SK-N-SH (cell line): ENCODE data around the gene R3HDM2. TPM values are rescaled to one million over a fixed set of nuclear protein-coding genes. Genes with fewer than 3 reads are reported as not detected.

Experiments
- CTCF ChIA-PET: fragments of 300-600, 350-600 bp; formaldehyde crosslinking; extraction: SDS; loops from one replicate; lab custom pipeline; 2021; lab: Yijun Ruan, JAX
- POLR2A ChIA-PET: fragments of 350-600 bp; sonication (Branson Sonifier 250); formaldehyde crosslinking; extraction: SDS; loops from one replicate; lab custom pipeline; 2020; ENCODE audit warnings: antibody characterized with exemption, inconsistent platforms; lab: Yijun Ruan, JAX
- DNase-seq: peaks from one replicate; pipeline ENCODE4 v3.0.0; 2012
- H2AFZ ChIP-seq: fragments of 200-600 bp; sonication (generic); 2 replicates; pipeline ENCODE4 v1.8.1; 2016; ENCODE audit warnings: antibody characterized with exemption, mild to moderate bottlenecking, low read depth
- H3F3A ChIP-seq: fragments of 200-600 bp; sonication (generic); replicated peaks from 2 replicates; pipeline ENCODE3; 2016; ENCODE audit warnings: antibody characterized with exemption, mild to moderate bottlenecking; ENCODE audit not compliant: insufficient read depth
- H3K27ac ChIP-seq, 2 experiments: fragments of 200-500 bp in 1 of 2; fragments of 200-600 bp in 1 of 2; sonication (Bioruptor generic) in 1 of 2; sonication (generic), shearing (Covaris generic) in 1 of 2; 2 replicates each; pipeline versions ENCODE4 v1.5.1 to v1.6.1; 2014 to 2016; ENCODE audit warnings: low read depth in 2 of 2, inconsistent platforms in 1 of 2, low read length in 1 of 2, mild to moderate bottlenecking in 1 of 2, mixed read lengths in 1 of 2
- H3K27me3 ChIP-seq: fragments of 200-600 bp; sonication (generic), shearing (Covaris generic); 2 replicates; pipeline ENCODE4 v1.6.1; 2016; ENCODE audit warnings: mixed run types; ENCODE audit not compliant: insufficient read depth
- H3K36me3 ChIP-seq, 2 experiments: fragments of 200-500 bp in 1 of 2; fragments of 200-600 bp in 1 of 2; sonication (Bioruptor generic) in 1 of 2; sonication (generic) in 1 of 2; replicated peaks in 1 of 2; 2 replicates each; pipeline versions ENCODE3 to v1.5.1; 2014 to 2016; ENCODE audit warnings: low read length in 1 of 2, mild to moderate bottlenecking in 1 of 2; ENCODE audit not compliant: insufficient read depth in 2 of 2, control insufficient read depth in 1 of 2
- H3K4me1 ChIP-seq, 2 experiments: fragments of 200-500 bp in 1 of 2; fragments of 200-600 bp in 1 of 2; sonication (Bioruptor generic) in 1 of 2; sonication (generic), shearing (Covaris generic) in 1 of 2; 2 replicates each; pipeline versions ENCODE4 v1.5.1 to v1.6.1; 2014 to 2016; ENCODE audit warnings: low read depth in 1 of 2, low read length in 1 of 2, mixed run types in 1 of 2; ENCODE audit not compliant: insufficient read depth in 2 of 2, control insufficient read depth in 1 of 2
- H3K4me2 ChIP-seq: fragments of 200-600 bp; sonication (generic), shearing (Covaris generic); 2 replicates; pipeline ENCODE4 v1.6.1; 2017; ENCODE audit warnings: mixed run types
- H3K4me3 ChIP-seq, 2 experiments: fragments of 200-500 bp in 1 of 2; fragments of 200-600 bp in 1 of 2; sonication (Bioruptor generic) in 1 of 2; sonication (generic), shearing (Covaris generic) in 1 of 2; 2 replicates each; pipeline versions ENCODE4 v1.5.1 to v1.8.1; 2014 to 2016; ENCODE audit warnings: low read depth in 2 of 2, inconsistent platforms in 1 of 2, low read length in 1 of 2, mild to moderate bottlenecking in 1 of 2, mixed read lengths in 1 of 2, moderate library complexity in 1 of 2
- H3K79me2 ChIP-seq: fragments of 200-600 bp; sonication (generic); 2 replicates; pipeline ENCODE4 v1.8.1; 2017; ENCODE audit warnings: mild to moderate bottlenecking; ENCODE audit not compliant: insufficient read depth
- H3K9ac ChIP-seq: fragments of 200-600 bp; sonication (generic); 2 replicates; pipeline ENCODE4 v1.6.1; 2017; ENCODE audit warnings: mixed run types
- H3K9me2 ChIP-seq: fragments of 200-600 bp; sonication (generic); 2 replicates; pipeline ENCODE4 v1.6.1; 2017; ENCODE audit warnings: mixed run types
- H3K9me3 ChIP-seq: fragments of 200-600 bp; sonication (generic); 2 replicates; pipeline ENCODE4 v1.6.1; 2017; ENCODE audit warnings: mixed run types, mild to moderate bottlenecking, moderate library complexity
- H4K20me1 ChIP-seq: fragments of 200-600 bp; sonication (generic); 2 replicates; pipeline ENCODE4 v1.6.1; 2017; ENCODE audit warnings: mild to moderate bottlenecking, mixed run types; ENCODE audit not compliant: insufficient read depth
- FOXJ3 ChIP-seq: sonication (generic); formaldehyde crosslinking; IDR thresholded peaks from 2 replicates; pipeline ENCODE4 v1.5.1; 2020; ENCODE audit warnings: mild to moderate bottlenecking, missing genetic modification reagents
- MEF2A ChIP-seq: IDR thresholded peaks from 2 replicates; pipeline ENCODE4 v1.4.0; 2012; ENCODE audit warnings: low read depth, borderline replicate concordance
- POLR2AphosphoS5 ChIP-seq: IDR thresholded peaks from 2 replicates; pipeline ENCODE4 v1.6.1; 2012; ENCODE audit warnings: low read depth, low read length
- RFX5 ChIP-seq: IDR thresholded peaks from 2 replicates; pipeline ENCODE4 v1.6.1; 2012; ENCODE audit warnings: mild to moderate bottlenecking, improper control_type of control experiment, low read length
- SIN3A ChIP-seq: IDR thresholded peaks from 2 replicates; pipeline ENCODE4 v1.6.1; 2012; ENCODE audit warnings: low read depth, mild to moderate bottlenecking, low read length, moderate library complexity, borderline replicate concordance
- WGBS: methylation state at CpG from one replicate; pipeline ENCODE4 v1.1.6; 2017; ENCODE audit warnings: low lambda C conversion rate; 5-methylcytosine and 5-hydroxymethylcytosine counted together
- polyA plus RNA-seq, 3 experiments: library from polyadenylated mRNA; depleted of rRNA; stranded (reverse); fragments of >200 nt; gene quantifications; 2 replicates each; pipeline ENCODE4 v1.2.3, GENCODE V29; 2012
- TF ChIP-seq, protein P1 (sequence below): fragments of 200-600 bp; sonication (generic); IDR thresholded peaks from 2 replicates; pipeline ENCODE4 v1.6.1; 2017; ENCODE audit warnings: antibody characterized with exemption, mild to moderate bottlenecking, moderate library complexity

R3HDM2 gene
- polyA plus RNA-seq, 1 of the 3 experiments (the other 2 are of a cell fraction), result 23.1 TPM

DNA sequence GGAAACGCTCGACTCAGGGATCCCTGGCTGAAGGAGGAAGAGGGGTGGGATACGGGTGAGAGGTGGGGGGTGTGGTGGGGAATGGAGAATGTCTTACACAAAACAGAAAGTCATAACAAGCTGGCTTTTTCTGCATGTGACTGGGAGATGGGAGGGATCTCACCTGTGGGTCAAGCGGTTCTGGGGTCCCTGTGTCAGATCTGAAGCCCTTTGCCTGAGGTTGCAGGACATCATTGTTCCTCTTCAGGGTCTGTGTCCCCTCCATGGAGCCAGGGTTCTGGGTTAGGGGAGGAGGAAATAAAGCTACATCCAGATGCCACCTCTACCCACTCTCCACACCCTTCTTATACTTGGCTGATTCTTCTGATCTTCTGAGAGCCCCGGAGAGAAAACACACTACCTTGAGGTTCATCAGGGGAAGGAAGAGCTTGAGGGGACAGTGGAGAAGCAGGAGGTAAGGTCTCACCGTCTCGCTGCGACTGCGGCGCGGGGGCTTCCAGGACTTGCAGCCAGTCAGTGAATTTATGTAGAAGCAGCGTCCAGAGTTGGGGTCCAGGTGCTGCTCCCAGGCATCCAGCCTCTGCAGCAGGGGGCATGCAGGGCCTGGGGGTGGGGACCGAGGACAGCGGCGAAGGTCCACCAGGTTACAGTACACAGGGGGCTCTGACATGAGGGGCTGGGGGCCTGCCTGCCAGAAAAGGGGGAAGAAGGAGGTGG, 46.3 kb upstream of the R3HDM2 start:
- CTCF ChIA-PET, result interaction anchor here (1.1 to 4.8 kb wide), 4 partner anchors 9 to 154 kb away, joined by 3 to 67 read pairs (median 3); partner anchors contain the start of gene GLI1
- no peak for TF ChIP-seq POLR2AphosphoS5
- Histone ChIP-seq H3K9me2 (no peaks in the 10 kb centered on the region), H3K36me3 (no peaks in the 10 kb centered on the region), H3K27ac (no peak overlapping the region), H3K4me3 (no peak overlapping the region), H3K27me3 (peaks cover 45% of the 10 kb centered on the region), H3K9ac (no peak overlapping the region), H3K9me3 (no peaks in the 10 kb centered on the region), H4K20me1 (no peaks in the 10 kb centered on the region), H3K4me2 (no peak overlapping the region), H2AFZ (no peak overlapping the region), H3K4me1 (peaks cover 0 to 10% of the 10 kb centered on the region in 2 experiments; a peak in 3 of 4 replicates), H3K79me2 (no peaks in the 10 kb centered on the region), H3F3A (no peaks in the 10 kb centered on the region)
- DNase-seq, result no peak
- POLR2A ChIA-PET, result no interaction called here
- 88% methylated on average over 12 of the region's 15 CpGs for WGBS

DNA sequence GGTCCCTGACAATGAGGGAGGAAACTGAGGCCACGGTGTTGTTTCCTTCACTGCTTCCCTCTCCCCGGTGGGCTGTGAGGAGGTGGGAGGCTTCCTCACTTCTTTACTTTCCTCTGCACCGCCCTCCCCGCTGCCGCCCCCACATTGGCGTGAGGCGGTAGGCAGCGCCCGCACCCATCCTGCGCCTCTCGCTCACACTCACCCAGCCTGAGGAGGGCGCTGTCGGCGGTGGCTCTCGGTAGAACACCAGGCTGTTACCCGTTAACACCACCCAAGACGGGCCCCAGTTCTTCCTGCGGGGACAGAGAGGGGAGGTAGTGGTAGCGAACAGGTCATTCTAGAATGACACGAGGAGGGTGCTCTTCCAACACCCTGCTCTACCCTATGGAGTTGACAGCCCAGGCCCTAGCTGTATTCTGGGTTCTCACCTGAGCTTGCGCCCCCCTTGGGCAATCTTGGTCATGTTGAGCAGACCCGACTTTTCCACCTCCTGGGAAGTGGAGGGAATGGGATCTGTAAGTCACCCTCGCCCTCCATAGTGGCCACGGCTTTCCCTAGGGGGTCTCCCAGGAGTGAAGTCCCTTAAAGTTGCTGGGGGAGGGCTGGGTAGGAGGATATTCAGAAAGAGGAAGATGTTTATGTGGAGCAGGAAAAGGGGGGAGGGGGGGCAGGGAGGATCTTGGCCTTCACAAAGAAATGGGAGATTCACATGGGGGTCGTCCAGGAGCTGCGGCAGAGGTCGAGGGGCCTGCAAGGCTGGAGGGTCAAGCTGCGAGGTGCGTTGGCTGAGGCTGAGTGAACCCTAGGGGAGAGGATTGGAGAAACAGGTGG, 45.5 kb upstream of the R3HDM2 start:
- 47% methylated on average over 28 of the region's 29 CpGs for WGBS
- ChIA-PET CTCF (interaction anchor here (1.1 to 4.8 kb wide), 4 partner anchors 9 to 155 kb away, joined by 3 to 67 read pairs (median 3); partner anchors contain the start of gene GLI1), POLR2A (interaction anchor here (1.3 kb wide), 1 partner anchor 43 kb away, joined by 6 read pairs; the partner anchor contains the start of gene DDIT3)
- no peaks in the 10 kb centered on the region for H3K36me3 ChIP-seq
- H3K9ac ChIP-seq, result no peak overlapping the region
- no peaks in the 10 kb centered on the region for H4K20me1 ChIP-seq
- H3K4me1 ChIP-seq, result peaks cover 0 to 10% of the 10 kb centered on the region in 2 experiments; a peak in 3 of 4 replicates
- DNase-seq, result no peak
- TF ChIP-seq MEF2A (no peak), RFX5 (no peak), FOXJ3 (CRISPR knock-in tag) (no peak), SIN3A (no peak)
- TF ChIP-seq, protein P1, sequence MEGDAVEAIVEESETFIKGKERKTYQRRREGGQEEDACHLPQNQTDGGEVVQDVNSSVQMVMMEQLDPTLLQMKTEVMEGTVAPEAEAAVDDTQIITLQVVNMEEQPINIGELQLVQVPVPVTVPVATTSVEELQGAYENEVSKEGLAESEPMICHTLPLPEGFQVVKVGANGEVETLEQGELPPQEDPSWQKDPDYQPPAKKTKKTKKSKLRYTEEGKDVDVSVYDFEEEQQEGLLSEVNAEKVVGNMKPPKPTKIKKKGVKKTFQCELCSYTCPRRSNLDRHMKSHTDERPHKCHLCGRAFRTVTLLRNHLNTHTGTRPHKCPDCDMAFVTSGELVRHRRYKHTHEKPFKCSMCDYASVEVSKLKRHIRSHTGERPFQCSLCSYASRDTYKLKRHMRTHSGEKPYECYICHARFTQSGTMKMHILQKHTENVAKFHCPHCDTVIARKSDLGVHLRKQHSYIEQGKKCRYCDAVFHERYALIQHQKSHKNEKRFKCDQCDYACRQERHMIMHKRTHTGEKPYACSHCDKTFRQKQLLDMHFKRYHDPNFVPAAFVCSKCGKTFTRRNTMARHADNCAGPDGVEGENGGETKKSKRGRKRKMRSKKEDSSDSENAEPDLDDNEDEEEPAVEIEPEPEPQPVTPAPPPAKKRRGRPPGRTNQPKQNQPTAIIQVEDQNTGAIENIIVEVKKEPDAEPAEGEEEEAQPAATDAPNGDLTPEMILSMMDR, result peak; percentile 32
- TF ChIP-seq, all 33 proteins: peak for 1
- Histone ChIP-seq H3K4me3 (peak overlapping the region; percentile 33 to 41; a peak in 3 of 4 replicates), H3K79me2 (no peaks in the 10 kb centered on the region), H3K9me2 (no peaks in the 10 kb centered on the region), H3K27ac (no peak overlapping the region), H3K4me2 (peak overlapping the region; percentile 82), H3K9me3 (no peaks in the 10 kb centered on the region), H3F3A (no peaks in the 10 kb centered on the region), H2AFZ (no peak overlapping the region), H3K27me3 (peaks cover 53% of the 10 kb centered on the region)
